ENCODE data around the gene EFCAB7.
"Not testable (repeated sequence)": the region's sequence is repeated elsewhere in the genome, so short reads cannot be mapped to it uniquely, and the experiment has no call there.

EFCAB7 gene

DNA sequence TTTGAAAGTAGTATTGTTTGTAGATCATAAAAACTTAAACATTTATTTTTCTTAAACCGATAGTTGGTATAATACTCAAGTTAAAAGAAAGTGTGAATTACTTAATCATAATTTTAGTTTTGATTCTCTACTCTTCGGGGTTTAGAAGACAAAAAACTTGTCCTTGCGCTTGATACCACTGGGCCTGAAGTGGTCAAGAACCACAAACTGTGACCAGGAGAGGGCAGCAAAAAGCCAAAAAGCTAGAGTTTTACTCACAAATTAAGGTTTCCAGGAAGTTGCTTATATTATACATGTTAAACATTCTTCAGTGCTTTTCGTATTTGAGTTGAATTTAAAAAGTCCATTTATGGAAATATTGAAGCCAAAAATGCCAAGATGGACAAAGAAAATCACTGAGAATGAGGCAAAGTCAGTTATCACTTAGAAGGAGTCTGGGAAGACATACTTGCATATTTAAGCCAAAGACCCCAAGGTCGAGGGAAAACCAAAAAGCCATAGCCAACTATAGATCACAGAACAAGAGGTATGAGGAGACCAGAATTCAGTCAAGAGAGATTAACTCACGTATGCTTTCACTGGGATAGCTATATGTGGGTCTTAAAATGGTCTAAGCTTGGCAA lies 34.2 kb downstream of the EFCAB7 start:
- DNase-seq: peak; percentile 16

DNA sequence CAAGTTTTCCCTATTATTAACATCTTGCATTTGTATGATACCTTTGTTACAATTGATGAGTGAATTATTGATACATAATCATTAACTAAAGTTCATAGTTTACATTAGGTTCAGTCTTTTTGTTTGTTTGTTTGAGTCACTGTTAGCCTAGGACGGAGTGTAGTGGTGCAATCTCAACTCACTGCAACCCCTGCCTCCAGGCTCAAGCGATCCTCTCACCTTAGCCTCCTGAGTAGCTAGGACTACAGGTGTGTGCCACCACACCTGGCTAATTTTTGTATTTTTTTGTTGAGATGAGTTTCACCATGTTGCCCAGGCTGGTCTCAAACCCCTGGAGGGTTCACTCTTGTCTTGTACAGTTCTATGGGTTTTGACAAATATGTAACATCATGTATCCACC lies 36.0 kb downstream of the EFCAB7 start:
- no peak for DNase-seq

DNA sequence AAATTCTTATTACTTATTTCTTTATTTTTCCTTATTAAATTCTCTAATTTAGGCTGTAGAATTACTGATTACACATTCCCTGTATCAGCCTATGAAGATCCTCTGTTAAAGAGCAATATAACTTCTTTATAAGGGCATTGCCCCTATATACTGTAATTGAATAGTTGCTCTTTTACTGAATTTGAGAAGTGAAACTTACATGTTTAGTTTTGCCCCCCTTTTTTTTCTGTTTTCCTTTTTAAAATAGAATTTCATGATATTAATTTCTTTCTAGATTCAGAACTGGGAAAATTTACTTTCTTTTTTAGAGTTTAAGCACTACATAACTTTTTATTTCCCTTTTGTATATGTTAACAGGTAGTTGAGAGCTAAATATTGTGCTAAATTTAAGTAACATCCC lies 40.4 kb downstream of the EFCAB7 start:
- DNase-seq: no peak

DNA sequence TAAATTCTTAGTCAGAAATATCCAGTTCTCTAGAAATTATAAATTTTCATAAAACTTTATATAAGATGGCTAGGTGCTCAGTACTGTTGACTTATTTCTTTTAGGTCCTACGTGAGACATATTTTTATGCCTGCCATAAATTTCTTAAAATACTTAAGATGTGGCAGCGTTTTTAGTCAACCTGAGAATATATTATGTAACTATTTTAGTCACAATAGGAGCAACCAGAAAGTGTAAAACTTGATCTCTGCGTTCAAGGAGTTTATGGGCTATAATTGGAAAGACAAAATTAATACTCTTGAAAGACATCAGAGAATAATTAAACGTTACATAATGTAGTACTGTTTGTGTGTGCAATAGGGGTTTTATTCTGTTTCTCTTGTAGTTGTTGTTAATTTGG lies 45.7 kb downstream of the EFCAB7 start:
- no peak for DNase-seq

DNA sequence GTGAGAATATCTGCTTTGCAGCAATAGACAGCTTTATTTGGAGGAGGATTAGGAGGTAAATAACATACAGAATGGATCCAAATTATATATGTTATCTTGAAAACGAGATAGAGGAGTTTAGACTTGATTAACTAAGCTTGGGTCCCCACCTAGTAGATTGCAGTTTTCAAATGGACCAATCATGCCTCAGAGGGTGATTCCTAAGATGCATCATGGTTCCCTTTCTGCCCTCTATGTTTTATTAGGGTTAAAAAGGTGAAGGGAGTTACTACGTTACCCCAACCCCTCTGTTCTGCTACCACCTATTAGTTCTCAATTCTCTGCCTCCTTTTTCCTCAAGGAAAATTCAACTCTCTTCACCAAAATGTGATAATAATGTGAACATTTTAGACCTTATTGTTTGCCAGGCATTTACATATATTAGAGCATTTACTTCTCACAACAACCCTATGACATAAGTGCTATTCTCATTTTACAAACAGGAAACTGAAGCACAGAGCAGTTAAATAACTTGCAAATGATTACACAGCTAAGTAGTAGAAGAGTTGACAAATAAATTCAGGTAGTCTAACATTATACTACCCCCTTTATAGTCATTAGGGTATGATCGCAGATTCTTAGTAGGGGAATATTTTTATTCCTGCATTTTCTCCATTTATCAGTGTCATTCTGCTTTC lies 46.5 kb downstream of the EFCAB7 start:
- DNase-seq: no peak

DNA sequence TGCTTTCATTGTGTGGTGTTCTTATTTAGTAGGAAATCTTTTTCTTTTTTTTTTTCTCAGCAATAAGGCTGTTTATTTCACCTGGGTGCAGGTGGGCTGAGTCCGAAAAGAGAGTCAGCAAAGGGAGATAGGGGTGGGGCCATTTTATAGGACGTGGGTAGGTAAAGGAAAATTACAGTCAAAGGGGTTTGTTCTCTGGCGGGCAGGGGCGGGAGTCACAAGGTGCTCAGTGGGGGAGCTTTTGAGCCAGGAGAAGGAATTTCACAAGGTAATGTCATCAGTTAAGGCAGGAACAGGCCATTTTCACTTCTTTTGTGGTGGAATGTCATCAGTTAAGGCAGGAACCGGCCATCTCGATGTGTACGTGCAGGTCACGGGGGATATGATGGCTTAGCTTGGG lies 49.4 kb downstream of the EFCAB7 start:
- not testable (repeated sequence) for DNase-seq

DNA sequence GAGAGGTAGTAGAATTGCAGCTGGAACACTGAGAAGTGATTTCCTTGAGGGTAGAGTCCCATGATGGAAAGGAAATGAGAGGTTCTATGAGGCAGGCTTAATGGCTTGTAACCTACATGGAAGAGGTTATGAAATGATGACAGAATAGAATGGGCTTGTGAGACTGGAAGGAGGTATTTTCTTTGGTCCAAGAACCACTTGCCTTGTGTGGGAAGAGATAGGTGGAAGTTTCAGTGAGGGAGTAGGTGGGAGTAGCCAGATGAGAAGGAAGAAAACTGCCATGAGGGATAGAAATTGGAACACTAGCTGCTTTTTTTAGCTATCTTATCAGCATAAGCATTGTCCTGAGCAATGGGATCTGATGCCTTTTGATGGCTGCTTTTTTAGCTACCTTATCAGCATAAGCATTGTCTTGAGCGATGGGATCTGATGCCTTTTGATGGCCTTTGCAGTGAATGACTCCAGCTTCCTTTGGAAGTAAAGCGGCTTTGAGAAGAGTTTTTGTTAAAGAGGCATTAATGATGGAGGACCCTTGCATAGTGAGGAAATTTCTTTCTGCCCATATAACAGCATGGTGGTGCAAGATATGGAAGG lies 51.0 kb downstream of the EFCAB7 start:
- DNase-seq: not testable (repeated sequence)

DNA sequence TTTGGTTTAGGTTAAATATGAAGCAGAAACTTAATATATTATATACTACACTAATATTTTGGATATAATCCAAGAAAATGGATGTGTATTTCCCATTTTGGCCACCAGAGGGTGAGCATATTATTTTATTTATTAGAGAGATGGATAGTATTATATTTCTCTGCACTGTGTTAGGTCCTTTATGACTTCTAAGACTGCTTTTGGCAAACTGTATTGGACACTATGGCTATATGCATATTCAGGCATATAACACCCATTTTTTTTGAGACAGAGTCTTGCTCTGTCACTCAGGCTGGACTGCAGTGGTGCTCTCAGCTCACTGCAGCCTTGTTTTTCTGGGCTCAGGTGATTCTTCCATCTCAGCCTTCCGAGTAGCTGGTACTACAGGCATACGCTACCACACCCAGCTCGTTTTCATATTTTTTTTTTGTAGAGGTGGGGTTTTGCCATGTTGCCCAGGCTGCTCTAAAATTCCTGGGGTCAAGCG lies 52.1 kb downstream of the EFCAB7 start:
- DNase-seq: peak; percentile 57

DNA sequence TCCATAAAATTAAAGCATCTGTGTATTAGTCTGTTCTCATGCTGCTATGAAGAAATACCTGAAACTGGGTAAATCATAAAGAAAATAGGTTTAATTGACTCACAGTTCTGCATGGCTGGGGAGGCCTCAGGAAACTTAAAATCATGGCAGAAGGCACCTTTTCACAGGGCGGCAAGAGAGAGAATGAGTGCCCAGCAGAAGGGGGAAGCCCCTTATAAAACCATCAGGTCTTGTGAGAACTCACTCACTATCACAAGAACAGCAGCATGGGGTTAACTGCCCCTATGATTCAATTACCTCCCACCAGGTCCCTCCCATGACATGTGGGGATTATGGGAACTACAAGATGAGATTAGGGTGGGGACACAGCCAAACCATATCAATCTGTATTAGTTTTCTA lies 63.0 kb downstream of the EFCAB7 start:
- DNase-seq: not testable (repeated sequence)

DNA sequence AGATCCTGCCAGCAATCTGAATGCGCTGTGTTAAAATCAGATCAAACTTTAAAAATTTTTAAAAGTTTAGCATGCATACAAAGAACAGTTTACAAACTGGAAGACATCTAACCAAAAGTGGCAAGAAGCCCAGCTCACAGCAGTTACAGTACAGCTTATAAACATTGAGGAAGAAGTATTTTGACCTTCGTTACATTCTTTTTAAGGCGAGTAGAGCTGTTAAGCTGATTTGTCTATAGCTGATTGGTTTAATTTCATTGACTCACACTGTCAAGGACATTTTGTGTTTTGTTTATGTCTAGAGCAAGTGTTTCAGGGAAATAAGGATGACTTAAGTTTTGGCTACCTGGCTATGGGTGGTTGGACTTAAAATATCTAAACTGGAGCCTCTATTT lies 66.8 kb downstream of the EFCAB7 start:
- no peak for DNase-seq

DNA sequence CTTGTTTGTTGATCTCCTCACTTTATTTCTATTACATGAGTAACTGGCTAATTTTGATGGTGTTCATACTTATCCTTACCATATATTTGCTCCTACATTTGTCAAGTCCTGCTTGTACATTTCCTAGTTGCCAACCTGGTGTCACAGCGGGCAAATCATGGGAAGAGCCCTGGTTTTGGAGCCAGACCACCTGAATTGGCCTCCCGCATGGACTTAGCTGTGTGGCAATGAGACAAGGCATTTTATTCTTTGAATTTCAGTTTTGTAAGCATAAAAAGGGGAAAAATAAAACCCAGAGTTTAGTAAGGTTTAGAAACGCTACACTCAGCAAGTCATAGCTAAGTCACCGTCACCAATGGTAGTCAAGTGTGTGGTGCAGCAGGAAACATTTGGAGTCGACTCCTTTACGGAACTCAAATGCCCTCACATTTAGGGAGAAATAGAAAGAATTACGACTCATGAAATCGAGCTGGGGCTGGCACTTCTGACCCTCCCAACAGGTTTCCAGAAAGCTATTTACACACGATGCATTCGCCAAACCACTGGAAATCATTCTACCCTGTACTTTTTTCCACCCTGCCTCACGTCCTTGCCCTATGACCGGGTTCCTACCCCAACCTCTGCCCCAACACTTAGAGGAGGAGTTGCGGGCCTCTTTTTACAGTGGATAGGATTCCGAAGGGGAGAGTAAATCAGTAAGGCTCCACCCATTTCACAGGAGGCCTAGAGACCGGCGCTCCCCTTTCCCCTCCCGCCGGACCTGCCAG lies 69.4 kb downstream of the EFCAB7 start:
- DNase-seq: no peak

DNA sequence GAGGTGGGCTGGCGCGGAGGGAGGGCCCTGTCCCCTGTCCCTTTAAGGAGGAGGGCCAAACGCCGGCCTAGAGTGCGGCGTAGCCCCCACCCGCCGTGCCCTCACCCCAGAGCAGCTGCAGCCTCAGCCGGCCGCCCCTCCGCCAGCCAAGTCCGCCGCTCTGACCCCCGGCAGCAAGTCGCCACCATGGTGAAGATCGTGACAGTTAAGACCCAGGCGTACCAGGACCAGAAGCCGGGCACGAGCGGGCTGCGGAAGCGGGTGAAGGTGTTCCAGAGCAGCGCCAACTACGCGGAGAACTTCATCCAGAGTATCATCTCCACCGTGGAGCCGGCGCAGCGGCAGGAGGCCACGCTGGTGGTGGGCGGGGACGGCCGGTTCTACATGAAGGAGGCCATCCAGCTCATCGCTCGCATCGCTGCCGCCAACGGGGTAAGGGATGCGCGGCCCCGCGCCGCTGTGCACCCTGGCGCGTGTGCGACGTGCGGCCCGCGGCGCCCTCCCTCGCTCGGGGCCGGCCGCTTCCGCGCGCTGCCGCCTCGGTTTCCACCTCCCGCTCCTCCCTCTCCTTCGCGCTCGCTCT lies 70.1 kb downstream of the EFCAB7 start, which contains the start of gene PGM1:
Gene PGM1 (plus strand): TSS at position 109 of the 583 bp plus-strand sequence. CDS start 78 bp downstream, at position 187.
- DNase-seq: peak; percentile 72

DNA sequence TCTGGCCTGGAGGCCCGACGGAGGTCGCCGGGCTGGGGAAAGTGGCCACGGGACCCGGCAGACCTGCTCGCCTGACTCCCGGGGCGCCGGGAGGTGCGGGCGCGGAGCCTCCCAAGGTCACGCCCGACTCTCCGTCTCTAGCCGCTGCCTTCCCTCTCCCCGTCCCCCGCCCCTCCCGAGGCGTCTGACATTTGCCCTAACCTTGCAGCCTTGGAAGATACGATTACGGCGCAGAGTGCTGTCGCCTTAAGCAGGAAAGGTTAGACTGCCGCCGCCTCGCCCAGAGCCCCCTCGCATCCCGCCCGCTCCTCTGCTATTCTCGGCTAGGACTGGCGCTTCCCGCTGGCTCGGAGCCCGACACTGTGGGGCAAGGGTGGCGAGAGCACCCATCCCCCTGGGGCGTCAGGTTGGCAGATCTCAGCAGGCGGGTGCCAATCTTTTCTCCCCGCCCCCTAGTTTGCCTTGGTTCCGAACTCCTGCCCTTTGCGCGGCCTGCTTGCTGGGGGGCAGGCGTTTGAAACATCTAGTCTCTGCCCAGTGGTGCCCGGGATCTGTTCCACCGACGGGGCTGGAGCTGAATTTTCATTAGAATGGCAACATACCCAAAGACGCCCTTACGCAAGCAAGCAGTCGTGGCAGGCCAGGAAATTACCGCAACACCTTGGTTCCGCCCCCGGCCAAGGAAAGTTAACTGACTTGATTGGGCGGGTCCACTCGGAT lies 70.7 kb downstream of the EFCAB7 start:
- DNase-seq: peak; percentile 83

DNA sequence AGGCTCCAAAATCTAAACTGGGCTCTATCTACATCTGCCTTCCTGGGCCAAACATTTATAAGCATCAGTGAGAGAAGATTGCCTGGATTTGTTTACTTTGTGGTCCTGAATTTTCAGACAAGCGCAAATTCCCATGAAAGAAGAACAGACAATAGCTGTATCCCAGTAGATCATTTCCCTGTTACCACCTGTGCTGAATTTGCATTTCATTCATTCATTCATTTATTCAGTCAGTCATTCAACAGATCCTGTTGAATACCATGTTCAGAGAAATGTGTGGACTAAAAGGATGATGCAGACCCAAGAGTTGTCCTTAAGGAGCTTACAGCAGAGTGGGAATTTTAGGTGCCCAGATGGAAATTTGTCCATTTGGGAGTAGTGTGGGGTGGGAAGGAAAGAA lies 72.1 kb downstream of the EFCAB7 start:
- DNase-seq: no peak

DNA sequence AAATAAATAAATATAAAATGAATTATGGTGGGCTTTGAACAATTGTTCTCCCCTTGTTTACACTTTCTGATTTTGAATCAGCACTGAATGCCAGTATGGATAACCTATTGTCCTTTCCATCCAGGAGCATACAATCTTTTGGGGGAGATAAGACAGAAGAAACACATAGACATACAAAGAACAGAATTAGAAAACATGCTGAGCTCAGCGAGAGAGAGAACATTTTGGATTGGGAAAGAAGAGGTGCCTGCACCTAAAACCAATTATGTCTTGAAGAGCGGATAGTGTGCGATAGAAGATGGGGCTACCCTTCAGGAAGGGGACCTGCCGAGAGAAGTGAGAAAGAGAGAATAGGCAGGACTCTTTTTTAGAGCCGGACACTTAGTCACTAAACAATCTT lies 76.5 kb downstream of the EFCAB7 start:
- no peak for DNase-seq

DNA sequence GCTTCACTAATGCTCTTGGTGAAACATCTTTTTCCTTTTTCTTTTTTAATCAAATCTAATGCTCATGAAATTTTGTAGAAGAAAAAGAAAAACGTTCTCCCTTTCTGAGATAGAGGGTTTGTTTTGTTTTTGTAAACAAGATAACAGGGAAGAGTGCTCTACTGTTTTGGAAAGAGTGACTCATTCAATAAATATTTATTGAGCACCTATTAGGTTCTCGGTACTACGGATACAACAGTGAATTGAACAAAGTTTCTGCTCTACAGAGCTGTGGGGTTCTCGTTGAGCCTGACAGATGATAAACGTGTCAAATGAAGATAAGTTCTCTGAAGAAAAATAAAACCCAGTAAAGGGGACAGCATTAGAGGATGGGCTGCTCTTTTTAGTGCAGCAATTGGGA lies 76.9 kb downstream of the EFCAB7 start:
- DNase-seq: no peak

DNA sequence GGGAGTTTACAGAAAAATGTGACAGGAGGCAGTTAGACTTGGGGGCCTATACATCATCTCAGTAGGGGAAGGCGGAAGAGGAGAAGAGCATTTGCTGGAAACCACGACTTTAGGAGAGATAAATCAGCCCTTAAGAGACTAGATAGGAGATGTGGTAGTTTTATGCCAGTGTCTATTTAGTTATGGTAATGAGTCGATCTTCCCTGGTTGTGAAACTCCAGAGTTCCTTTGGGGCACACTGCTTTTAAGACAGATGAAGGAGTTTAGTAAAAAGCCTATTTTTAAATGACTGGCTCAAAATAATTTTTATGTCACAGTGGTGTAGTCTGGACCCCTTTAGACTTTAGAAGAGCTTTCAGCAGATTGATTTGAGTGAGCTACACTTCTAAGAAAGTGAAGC lies 77.7 kb downstream of the EFCAB7 start:
- no peak for DNase-seq

DNA sequence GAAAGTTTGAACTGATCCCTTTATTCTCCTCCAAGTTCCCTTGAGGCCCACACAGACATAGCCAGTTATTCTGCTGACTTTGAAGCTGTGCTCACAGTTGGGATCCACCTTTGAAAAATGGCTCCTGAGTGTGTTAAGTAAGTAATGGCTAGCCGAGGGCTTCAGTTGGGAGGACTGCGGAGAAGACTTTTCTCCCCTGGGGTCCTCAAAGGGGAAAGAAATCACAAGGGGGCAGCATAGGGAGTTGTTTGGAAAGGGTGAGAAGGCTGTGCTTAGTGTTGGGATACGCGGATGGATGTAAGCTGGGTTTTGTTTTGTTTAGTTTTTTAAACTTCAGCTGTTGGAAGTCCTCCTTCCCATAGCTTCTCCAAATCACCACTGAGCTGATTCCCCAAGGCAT lies 78.1 kb downstream of the EFCAB7 start:
- no peak for DNase-seq

DNA sequence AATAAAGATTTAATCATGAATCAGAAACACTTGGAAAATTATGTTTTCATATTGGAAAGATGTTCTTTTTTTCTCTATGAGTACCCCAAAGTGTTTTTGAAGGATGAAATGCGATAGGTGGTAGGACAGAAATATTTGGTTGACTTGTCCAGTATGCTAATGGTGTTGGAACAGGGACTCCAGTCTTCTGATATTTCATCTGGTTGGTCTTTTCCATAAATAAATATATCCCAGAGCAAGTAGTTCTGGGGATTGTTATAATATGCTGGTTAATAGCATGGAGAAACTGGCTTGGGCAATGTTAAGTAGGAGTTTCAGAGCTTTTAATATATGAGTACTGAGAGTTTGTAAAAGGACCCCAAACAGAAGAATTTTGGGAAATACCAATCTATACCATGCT lies 78.6 kb downstream of the EFCAB7 start:
- no peak for DNase-seq

DNA sequence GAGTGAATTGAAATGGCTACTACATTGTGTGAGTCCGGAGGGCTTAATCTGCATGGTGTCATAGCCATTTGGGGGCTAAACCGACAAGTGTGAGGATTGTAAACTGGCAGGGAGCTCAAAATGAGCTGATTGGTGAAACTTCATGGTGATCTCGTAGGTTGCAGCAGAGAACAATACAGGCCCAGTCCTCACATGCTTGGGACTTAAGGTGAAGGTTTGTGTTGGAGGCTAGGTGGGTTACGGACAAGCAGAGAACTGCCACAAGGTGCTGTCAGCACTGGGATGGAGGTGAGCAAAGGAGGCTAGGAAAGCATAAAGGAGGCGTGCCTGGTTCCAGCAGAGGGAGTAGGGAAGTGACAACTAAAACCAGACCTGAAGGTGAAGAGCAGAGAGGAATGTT lies 79.3 kb downstream of the EFCAB7 start:
- no peak for DNase-seq

DNA sequence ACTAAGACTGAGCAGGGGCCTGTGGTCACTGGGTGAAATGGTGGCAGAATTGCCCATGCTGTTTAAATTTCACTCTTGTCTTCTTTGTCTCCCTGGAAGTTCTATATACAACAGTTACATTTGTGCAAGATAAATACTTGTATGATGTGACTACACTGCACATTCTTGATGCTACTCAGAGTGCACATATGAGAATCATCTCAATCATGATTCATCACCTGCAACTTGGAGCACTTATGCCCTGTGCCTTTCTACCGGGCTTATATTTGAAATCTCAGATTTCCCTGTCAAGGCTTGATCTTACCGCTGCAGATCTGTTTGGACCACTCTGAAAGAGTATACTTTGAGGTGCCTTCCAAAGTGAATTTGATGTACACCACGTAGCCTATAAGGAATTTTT lies 80.5 kb downstream of the EFCAB7 start:
- DNase-seq: no peak

DNA sequence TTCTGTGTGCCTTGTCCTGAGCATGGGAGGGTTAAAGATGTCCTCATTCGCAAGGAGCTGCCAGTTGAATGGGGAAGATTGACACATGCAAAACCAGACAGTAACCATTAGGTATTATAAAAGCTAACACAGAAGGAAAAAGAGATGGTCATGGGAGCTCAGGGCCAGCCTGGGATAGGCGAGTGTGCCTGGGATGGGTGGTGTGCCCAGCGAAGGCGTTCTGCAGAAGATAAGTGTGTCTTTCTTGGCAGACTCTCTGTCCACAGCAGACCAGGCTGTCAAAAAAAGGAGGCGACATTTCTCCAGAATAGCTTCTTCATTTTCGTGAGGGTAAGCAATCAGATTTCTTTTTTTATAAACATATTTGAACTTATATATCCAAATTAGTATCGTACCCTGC lies 84.0 kb downstream of the EFCAB7 start:
- no peak for DNase-seq

DNA sequence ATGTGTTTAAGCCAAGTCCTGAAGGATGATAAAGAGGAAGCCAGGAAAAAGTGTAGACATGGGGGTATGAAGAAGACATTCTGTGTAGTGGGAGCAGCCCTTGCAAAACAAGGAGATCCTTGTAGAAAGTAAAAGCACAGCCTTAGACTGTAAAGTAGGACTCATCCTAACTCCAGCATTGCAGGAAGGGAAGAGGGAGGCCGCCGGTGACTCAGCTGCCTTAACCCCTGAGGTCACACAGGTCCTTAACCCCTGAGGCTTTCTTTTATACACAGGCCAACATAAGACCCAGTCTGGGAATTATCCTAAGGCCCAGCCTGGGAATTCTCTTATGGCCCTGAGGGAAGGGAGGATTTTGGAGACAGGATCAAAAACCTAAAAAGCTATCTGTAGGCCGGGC lies 87.9 kb downstream of the EFCAB7 start:
- DNase-seq: no peak
